Renal pelvis (tissue), 3 donors: Measurements from ENCODE around the gene ABRACL. TPM values are rescaled to one million over a fixed set of nuclear protein-coding genes. Genes with fewer than 3 reads are reported as not detected.

Experiments
- polyA plus RNA-seq, 3 donors: library from polyadenylated mRNA; unstranded; fragments of 120-200 nt; gene quantifications; one replicate each; pipeline ENCODE4 v1.2.1, GENCODE V29; 2013; ENCODE audit not compliant: insufficient read length in 3 of 3

ABRACL gene
- polyA plus RNA-seq, 3 donors, result 43.4 to 47.9 (median 43.9) TPM

Other genes starting within 250 kb of the ABRACL start
- under 1 TPM; 0.21 to 0.43 (median 0.35) TPM for gene ECT2L, start 232.7 kb upstream of the ABRACL start, polyA plus RNA-seq
- gene REPS1, start 40.5 kb upstream of the ABRACL start, polyA plus RNA-seq, result 10 to 100 TPM; 60.4 to 71.0 (median 68.5) TPM
- 10 to 100 TPM; 12.5 to 14.4 (median 14.4) TPM for gene HECA, start 106.3 kb downstream of the ABRACL start, polyA plus RNA-seq